ENCODE measurements around the gene DTD2.
"Not testable (repeated sequence)": the region's sequence is repeated elsewhere in the genome, so short reads cannot be mapped to it uniquely, and the experiment has no call there.

The DTD2 gene

GRCh38 chr14:31441273-31442111 is 15.8 kb downstream of the DTD2 start:
- no peak for DNase-seq (ENCODE audit: low spot score)

DNA sequence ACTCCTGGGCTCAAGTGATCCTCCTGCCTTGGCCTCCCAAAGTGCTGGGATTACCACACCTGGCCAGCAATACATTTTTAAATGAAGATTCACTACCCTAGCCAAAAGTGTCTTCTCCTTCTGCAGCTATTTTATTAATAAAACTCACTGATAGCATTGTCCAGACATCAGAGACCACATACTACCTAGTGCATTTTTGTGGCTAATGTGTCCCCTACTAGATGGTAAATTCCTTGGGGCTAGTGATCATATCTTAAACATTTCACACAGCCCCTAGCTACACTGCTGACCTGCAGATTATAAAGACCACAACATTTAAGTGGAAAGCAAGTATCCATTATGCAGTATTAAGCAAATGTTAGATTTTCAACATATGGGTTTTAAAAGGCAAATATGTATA is 17.0 kb downstream of the DTD2 start:
- DNase-seq (ENCODE audit: low spot score), result no peak

DNA sequence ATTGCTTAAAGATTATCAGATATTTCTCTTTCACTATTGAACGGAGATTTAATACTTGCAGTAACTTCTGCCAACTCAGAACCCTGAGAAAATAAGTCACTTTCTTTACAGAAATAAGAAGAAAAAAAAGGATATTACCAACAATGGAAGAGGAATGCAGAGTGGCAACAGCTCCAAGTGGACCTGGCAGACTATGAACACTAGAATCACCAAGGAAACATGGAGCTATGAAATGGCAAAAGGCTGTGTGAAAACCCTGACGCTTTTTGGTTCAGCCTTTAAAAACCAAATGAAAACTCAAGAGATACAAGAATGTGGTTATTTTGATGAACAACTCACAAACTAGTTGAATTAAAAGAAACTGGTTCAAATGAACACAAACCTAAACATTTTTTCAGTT is 17.7 kb downstream of the DTD2 start:
- peak; percentile 69 for DNase-seq (ENCODE audit: low spot score)

GRCh38 chr14:31437045-31437691 is 20.1 kb downstream of the DTD2 start:
- DNase-seq (ENCODE audit: low spot score), result not testable (repeated sequence)

DNA sequence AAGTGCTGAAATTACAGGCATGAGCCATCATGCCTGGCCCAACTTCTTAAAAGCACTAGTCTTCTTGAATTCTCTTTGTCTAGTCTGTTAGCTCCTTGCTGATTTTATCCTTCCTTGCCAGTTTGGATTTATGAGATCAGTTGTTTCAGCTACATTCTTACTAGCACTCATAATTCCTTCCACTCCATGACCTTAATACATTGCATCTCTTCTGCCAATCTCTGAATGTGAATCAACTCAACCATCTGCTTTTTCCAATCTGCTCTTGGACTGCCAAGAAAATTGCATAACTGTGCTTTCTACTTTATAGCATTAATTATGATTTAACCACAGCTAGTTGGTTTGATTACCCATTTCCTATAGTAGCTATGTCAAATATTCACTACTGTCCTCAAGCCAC is 22.0 kb downstream of the DTD2 start:
- peak; percentile 47 for DNase-seq (ENCODE audit: low spot score)

- no peak for DNase-seq (ENCODE audit: low spot score)
These were observed 26.6 kb downstream of the DTD2 start for GRCh38 chr14:31430634-31431264.

DNA sequence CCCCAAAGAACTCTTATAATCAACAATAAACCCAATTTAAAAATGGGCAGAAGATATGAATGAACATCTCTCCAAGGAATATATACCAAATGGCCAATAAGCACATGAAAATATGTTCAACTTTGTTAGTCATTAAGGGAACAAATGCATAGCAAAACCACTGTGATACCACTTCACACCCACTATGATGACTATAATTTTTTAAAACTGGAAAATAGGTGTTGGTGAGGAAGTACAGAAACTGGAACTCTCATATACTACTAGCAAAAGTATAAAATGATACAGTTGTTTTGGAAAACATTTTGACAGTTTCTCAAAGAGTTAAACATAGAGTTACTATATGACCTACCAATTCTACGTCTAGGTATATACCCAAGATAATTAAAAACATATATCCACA is 27.5 kb downstream of the DTD2 start:
- DNase-seq (ENCODE audit: low spot score), result no peak

GRCh38 chr14:31428011-31428410 is 29.3 kb downstream of the DTD2 start:
- DNase-seq (ENCODE audit: low spot score), result no peak

DNA sequence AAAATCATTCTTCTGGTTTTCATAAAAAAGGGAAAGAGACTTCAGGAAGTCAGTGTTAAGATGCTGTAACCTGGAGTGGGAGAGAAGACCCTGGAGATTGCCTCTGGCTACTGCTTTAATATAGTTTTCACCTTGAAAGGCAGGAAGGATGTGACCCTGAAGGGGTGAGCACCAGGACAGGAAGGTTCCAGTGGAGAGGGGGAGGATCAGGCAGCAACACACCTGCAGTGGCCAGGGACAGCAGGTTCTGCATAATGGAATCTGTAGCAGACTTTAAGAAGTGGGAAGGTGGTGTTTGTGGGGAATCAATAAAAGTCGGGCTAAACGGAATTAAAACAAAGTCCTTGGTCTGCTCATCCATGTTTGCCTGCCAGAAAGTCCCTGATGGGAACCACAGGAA is 30.6 kb downstream of the DTD2 start:
- DNase-seq (ENCODE audit: low spot score), result no peak

DNA sequence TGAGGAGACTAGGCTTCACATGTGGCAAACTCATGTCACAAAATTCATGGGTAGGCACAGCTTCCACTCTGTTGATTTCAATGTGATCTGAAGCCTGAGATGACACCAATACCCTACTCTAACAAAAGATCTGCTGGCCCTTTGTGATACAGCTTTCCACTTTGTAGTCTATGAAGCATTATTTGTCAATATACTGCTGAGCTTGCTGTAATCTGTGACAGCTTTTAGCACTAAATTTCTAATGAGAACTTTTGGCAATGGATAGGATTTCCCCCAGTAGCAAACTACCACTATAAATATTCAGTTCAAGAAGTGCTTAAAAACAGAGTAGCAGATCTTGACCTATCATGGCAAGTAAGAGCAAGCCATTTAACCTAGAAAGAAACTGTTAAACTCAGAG is 31.4 kb downstream of the DTD2 start:
- no peak for DNase-seq (ENCODE audit: low spot score)

DNA sequence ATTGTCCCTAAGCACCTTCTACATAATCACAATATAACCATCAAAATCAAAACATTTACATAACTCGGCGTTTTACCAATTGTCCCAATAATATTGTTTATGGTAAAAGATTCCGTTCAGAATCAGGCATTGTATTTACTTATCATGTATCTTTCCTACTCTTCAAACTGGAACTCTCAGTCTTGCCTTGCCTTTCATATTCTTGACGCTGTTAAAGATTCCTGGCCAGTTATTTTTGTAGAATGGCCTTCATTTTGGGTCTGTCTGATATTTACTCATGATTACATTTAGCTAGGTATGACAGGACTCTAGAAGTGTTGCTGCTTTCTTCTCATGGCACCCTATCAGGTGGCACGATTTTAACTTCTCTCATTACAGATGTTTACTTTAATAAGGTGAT is 36.1 kb downstream of the DTD2 start:
- DNase-seq (ENCODE audit: low spot score), result no peak

- peak; percentile 96 for DNase-seq (ENCODE audit: low spot score)
These were observed 36.8 kb downstream of the DTD2 start, which contains the start of gene HEATR5A for GRCh38 chr14:31420319-31421111. HEATR5A (minus strand) TSS chr14:31420550; CDS start chr14:31402975, 17,575 bp downstream.

DNA sequence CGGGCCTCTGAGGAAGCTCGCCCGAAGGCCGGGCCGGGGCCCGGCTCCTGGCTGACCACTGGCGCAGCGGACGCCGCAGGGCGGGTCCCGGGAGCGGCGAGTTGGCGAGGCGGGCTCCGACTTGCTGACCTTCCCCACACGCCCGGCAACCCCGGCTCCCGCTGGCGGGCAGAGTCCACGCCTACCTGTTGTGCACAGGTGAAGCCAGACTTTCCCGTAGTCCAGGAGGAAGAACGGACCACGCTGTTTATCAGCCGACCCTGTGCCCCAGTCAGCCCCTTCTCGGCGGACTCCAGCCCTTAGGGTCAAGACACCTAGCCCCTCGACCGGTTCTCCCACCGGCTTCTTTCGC is 37.4 kb downstream of the DTD2 start:
- DNase-seq (ENCODE audit: low spot score), result peak; percentile 23

GRCh38 chr14:31419179-31419966 is 37.9 kb downstream of the DTD2 start:
- DNase-seq (ENCODE audit: low spot score), result no peak

DNA sequence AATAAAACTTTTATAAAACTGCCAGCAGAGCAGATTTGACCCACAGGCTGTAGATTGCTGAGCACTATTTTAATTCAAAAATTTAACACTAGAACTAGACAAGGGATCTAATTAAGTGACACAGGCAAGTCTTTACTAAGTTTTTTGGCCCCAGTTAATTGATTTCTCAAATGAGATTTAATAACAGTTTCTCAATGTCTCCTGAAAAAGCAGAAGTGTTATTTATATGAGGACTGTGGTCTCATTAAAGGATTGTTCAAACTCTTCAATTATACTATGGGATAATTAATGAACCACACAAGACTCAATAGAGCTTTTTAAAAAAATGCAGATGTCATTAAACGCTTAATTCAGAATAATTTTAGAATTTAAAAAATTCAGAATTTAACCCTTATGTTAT is 38.9 kb downstream of the DTD2 start:
- no peak for DNase-seq (ENCODE audit: low spot score)

GRCh38 chr14:31414190-31414833 is 43.0 kb downstream of the DTD2 start:
- DNase-seq (ENCODE audit: low spot score), result no peak

DNA sequence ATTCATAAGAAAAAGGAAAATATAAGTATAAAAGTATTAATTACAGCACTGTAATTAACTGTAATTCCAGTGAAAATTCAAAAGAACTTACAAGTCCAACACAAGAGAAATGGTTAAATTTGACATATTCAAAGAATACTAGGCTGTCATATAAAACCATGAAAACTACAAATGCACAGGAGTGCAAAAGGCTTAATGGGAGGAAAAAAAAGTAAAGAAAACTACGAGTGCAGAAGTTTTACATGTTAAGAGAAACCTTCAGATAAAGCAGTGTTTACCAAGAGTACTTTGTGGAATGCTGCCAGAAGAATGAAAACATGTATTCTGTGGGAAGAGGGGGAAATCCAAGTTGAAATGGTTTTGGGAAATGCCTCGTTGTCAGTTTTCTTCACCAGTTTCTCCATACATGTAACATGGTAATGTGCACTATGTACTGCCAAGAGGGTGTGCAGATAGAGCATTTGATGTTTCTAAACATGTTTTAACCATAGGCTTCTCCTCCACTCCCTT is 46.0 kb downstream of the DTD2 start:
- no peak for DNase-seq (ENCODE audit: low spot score)

DNA sequence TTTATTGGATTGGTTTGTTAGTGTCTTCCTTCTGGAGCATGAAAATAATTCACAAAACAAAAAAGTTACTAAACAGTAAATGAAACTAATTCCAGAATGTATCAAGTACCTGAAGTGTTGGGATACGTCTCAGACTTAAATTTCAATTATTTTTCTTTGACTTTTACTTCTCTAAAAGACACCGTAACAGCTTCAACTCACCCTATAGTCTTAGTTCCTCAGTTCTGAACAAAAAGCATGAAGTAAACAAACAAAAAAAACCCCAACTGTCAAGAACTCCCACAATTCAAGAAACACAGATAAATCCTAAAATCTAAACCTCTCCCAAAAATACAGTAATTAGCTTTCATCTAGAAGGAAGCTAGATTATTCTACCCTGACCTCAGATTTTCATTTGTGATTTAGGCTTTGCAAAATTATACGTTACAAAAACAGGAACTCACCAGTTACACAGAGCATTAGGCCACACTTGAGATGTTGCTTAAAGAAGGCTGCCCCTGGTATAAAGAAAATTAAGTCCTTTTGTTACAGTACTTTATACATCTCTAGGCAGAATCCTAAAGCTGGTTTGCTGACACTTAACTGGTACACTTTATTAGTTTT is 47.2 kb downstream of the DTD2 start:
- DNase-seq (ENCODE audit: low spot score), result no peak

GRCh38 chr14:31408421-31408820 is 48.9 kb downstream of the DTD2 start:
- DNase-seq (ENCODE audit: low spot score), result no peak

- no peak for DNase-seq (ENCODE audit: low spot score)
These were observed 51.6 kb downstream of the DTD2 start for GRCh38 chr14:31405599-31406232.
